ENCODE data around the gene NUBP2. TPM values are rescaled to one million over a fixed set of nuclear protein-coding genes. Genes with fewer than 3 reads are reported as not detected.

NUBP2 gene, protein sequence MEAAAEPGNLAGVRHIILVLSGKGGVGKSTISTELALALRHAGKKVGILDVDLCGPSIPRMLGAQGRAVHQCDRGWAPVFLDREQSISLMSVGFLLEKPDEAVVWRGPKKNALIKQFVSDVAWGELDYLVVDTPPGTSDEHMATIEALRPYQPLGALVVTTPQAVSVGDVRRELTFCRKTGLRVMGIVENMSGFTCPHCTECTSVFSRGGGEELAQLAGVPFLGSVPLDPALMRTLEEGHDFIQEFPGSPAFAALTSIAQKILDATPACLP
- 10 to 100 TPM; 41.0 to 48.3 TPM for total RNA-seq

DNA sequence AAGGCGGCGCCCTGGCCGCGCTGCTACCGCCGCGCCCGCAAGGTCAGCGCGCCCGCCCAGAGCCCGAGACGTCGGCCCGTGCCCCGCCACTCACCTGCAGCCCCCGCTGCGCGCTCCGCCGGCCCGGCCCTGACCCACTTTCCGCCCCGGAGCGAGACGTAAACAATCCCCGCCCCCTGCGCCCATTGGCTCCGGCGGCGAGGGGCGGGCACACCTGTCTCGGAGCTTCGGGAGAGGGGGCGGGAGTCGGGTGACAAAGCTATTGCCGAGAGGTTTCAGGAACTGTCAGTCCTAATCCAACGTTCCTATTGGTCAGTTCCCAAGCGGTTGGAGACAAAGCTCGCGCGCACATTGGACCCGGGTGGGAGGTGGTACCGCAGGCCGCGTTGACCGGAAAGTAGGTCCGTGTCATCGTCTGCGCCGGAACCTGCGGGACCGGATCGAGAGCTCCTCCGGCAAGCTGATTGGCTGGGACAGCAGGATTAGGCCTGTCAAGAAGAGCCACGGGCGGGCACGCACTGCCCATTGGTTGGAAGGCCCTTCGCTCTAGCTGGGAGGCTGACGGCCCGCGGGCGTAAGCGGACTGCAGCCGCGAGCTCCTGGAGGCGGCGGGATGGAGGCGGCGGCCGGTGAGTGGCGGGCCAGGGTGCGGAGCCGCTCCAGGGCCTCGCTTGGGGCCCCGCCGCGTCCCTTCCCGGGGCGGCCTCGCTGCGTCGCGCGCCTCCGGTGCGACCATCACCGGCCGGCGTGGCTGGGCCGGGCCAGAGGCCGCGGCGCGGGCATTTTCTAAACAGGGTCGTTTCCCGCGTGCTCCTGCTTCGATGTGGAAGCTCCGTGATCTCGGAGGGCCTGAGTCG lies at the start of gene NUBP2, which contains the start of gene SPSB3:
NUBP2 (plus strand) TSS at position 553 of the 857 bp plus-strand sequence; CDS start at position 614, 61 bp downstream.
SPSB3 (minus strand) TSS at position 164 of the 857 bp plus-strand sequence. CDS start 1,088 bp downstream, outside the sequence.
- peak; percentile 94 to 100 for DNase-seq (ENCODE audit: low spot score in 2 of 2)
- peak within 1 kb of the TSS; percentile 82 to 94 for H3K27ac Mint-ChIP-seq
- H3K9me3 Mint-ChIP-seq, result no peaks in the 10 kb centered on the region

DNA sequence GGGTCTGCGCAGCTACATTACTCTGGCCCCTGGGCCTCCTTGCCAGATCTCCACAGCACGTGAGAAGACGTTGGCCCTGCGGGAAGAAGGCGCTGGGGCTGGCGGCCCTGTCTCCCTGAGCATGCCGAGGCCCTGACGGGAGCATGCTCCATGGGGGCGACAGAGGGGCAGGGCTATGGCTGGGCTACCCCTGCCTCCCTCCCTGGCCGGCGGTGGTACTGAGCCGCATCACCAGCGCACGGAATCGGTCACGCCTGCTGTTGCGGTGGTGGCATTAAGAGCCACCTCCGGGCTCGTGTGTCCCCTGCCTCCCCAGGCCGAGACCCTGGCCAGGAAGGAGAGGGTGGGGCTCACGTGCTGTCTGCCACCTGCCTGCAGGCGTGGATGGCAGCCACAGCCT lies 48.6 kb upstream of the NUBP2 start:
- Mint-ChIP-seq H3K9me3 (no peaks in the 10 kb centered on the region), H3K36me3 (no peaks in the 10 kb centered on the region), H3K27ac (no peak overlapping the region)
- no peak for DNase-seq (ENCODE audit: low spot score in 2 of 2)
- no peak for ATAC-seq

More for the DNA sequence above, at the start of gene NUBP2, which contains the start of gene SPSB3:
- ATAC-seq, result peak; percentile 91 to 93
- H3K36me3 Mint-ChIP-seq, result peaks cover 6% of the 10 kb centered on the region in 2 donors

DNA sequence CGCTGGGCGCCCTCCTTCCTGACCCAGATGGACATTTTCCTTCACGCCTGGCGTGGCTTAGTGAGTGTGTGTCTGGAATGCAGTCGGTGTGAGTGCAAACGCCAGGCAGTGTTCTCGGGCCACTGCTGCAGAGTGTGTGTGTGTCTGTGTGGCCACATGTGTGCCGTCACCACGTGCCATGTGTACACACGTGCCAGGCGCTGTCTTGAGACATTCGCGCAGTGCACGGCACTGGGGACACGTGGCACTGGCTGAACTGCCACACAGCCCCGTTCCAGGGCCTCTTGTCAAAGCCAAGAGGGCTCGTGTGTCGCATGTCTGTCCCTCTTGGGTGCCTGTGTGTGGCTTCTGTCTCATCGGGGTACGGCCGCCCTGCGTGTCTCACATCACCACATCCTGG lies 47.9 kb upstream of the NUBP2 start:
- H3K27ac Mint-ChIP-seq, result no peak overlapping the region
- DNase-seq (ENCODE audit: low spot score in 2 of 2) (no peak), ATAC-seq (no peak)
- no peaks in the 10 kb centered on the region for H3K9me3 Mint-ChIP-seq
- H3K36me3 Mint-ChIP-seq, result no peaks in the 10 kb centered on the region

- Mint-ChIP-seq H3K9me3 (no peaks in the 10 kb centered on the region), H3K36me3 (no peaks in the 10 kb centered on the region), H3K27ac (no peak overlapping the region)
- DNase-seq (ENCODE audit: low spot score in 2 of 2) (no peak), ATAC-seq (no peak)
Observed at GRCh38 chr16:1740234-1740633, 42.5 kb upstream of the NUBP2 start.

GRCh38 chr16:1740781-1741490 lies 41.8 kb upstream of the NUBP2 start:
- Mint-ChIP-seq H3K9me3 (no peaks in the 10 kb centered on the region), H3K27ac (peak overlapping the region in 1 of 2 donors; percentile 65)
- DNase-seq (ENCODE audit: low spot score in 2 of 2), result no peak

DNA sequence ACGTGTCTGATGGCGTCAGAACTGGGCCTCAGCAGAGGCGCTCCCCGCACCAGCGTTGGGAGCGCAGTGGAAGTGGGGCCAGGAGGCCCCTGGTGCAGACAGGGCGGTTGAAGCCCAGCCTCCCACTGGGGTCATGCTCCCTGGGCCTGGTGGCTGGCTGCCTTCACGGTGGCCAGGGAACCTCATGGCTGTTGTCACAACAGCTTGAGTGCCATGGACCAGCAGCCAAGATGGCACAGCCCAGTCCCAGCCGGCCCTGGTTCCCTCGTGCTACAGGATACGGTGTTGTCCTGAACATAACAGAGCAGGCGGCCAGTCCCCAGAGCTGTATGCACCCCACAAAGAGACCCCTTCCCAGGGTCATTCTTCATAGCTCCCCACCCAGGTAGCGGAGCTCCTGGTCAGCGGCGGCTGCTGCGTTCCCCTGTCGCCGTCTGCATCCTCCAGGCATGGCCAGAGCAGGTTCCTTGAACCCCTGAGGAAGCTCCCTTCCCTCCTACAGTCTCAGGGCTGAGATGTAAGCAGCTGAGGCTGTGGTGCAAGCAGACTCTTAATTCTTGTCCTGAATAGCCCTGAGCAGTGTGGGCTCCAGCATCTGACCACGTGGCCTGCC lies 41.1 kb upstream of the NUBP2 start:
- H3K9me3 Mint-ChIP-seq, result no peaks in the 10 kb centered on the region
- H3K27ac Mint-ChIP-seq, result no peak overlapping the region
- DNase-seq (ENCODE audit: low spot score in 2 of 2), result no peak
- ATAC-seq, result peak in 1 of 2 donors; percentile 16
- no peaks in the 10 kb centered on the region for H3K36me3 Mint-ChIP-seq

More at GRCh38 chr16:1740781-1741490, 41.8 kb upstream of the NUBP2 start:
- H3K36me3 Mint-ChIP-seq, result no peaks in the 10 kb centered on the region
- no peak for ATAC-seq

DNA sequence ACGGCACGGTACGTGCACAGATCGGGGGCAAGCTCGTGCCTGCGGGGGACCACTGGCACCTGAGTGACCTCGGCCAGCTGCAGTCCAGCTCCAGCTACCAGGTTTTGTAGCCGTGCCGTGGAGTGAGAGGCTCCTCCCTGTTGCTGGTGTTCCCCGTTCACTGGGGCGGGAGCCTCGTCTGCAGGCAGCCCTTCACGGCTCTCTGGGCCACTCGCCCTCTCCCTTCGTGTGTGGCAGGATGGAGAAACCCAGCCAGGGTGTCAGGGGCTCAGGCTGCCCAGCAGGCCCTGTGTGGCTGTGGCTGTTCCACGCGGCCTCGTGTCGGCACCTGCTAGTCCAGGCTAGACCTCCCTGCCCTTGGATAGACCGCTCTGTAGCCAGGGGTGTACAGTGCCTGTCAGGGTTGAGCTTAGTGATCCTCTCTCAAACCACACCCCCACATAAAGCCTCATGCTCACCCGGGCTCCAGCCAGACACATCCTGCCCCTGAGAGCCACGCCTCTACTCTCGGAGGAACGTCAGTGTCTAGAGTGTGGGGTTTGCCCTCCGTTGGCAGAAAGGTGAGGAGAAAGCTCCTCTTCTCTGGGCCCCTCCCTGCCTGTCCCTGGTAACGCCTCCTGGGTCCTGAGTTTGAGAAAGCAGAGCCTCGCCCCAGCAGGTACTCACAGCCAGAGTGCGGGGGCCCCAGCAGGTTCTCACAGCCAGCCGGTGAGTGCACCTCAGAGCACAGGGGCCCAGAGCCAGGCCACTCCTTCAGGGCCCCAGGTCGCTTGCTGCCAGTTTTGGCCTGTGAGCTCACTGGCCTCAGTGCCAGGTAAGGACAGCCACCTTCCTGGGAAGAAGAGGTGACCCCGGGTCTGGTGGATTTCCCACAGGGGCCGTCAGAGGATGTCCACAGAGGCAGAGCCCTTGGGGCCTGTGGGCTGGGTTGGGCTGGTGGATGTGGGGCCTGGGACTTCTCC lies 39.1 kb upstream of the NUBP2 start:
- ATAC-seq, result no peak
- H3K9me3 Mint-ChIP-seq, result no peaks in the 10 kb centered on the region
- no peak for DNase-seq (ENCODE audit: low spot score in 2 of 2)

GRCh38 chr16:1744338-1744840 lies 38.4 kb upstream of the NUBP2 start:
- DNase-seq (ENCODE audit: low spot score in 2 of 2) (no peak), ATAC-seq (no peak)
- Mint-ChIP-seq H3K27ac (peak overlapping the region in 1 of 2 donors; percentile 58), H3K36me3 (no peaks in the 10 kb centered on the region), H3K9me3 (no peaks in the 10 kb centered on the region)

More for the DNA sequence above, 39.1 kb upstream of the NUBP2 start:
- Mint-ChIP-seq H3K36me3 (no peaks in the 10 kb centered on the region), H3K27ac (no peak overlapping the region)

DNA sequence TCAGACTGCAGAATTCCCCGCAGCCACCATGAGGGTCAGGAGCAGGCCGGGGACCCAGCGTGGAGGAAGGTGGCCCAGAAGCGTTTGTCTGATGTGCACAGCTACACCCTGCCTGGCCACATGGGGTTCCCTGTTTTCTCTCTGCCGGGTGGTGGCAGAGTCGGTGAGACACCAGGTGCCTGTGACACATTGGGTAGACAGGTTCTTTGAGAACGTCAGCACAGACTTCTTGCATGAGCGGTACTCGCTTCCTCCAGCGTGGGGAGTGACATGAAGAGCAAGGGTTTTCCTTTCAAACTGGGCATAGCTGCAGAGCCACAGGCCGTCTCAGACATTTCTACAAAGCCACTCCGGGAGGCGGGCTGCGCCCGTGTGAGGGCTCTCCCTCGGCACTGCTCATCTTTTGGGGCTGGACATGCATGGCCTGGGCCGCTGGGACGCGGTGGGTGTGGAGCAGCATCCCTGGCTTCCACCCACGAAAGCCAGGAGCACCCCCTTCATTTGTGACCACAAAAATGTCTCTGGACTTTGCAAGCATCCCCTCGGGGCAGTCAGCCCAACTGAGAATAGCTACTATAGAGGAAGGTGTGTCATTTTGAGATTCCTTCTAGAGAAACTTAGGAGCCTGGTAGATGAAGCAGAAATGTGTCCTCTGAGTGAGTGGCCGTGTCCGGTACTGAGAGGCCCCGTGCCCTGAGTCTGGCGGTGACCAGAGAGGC lies 37.4 kb upstream of the NUBP2 start:
- Mint-ChIP-seq H3K27ac (peak overlapping the region in 1 of 2 donors; percentile 44), H3K36me3 (no peaks in the 10 kb centered on the region), H3K9me3 (no peaks in the 10 kb centered on the region)
- no peak for ATAC-seq
- no peak for DNase-seq (ENCODE audit: low spot score in 2 of 2)

DNA sequence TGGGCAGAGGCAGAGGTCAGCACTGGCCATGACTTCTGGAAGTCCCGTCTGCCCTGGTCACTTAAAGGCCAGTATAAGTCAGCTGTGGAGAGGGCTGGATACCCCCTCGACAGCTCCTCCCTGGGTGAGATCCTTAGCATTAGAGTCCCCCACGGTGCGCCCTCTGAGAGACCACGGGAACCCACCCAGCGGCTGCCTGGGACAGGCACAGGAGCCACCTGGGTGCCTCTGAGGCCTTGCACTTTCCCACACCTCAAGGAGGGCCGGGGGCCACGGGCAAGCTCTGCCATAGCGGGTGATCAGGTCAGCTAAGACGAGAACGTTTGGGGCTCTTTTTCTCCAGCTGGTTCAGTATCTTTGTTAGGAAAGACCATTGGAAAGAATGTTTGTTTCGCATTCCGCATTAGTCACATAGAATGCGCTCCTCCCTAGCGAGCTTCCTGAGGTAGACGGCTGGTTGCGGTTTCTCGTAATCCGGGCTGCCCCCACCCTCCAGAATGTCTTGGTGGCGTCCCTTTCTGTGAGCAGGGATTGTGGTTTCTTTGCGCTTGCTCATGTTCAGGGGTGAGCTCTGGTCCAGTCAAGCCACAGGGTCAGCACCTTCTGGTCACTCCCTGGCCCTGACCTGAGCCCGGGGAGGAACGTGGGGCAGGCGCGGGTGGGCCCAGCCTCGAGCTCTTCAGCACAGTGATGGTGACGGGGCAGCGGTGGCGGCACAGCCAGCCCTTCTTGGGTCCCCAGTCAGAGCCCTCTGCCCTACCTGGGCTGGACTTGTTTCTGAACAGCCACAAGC lies 36.7 kb upstream of the NUBP2 start:
- ATAC-seq (no peak), DNase-seq (ENCODE audit: low spot score in 2 of 2) (no peak)
- peak overlapping the region in 1 of 2 donors; percentile 44 for H3K27ac Mint-ChIP-seq
- no peaks in the 10 kb centered on the region for H3K36me3 Mint-ChIP-seq
- no peaks in the 10 kb centered on the region for H3K9me3 Mint-ChIP-seq

- no peak for DNase-seq (ENCODE audit: low spot score in 2 of 2)
- Mint-ChIP-seq H3K36me3 (no peaks in the 10 kb centered on the region), H3K27ac (no peak overlapping the region), H3K9me3 (no peaks in the 10 kb centered on the region)
- no peak for ATAC-seq
Observed at GRCh38 chr16:1746693-1747195, 36.0 kb upstream of the NUBP2 start.

DNA sequence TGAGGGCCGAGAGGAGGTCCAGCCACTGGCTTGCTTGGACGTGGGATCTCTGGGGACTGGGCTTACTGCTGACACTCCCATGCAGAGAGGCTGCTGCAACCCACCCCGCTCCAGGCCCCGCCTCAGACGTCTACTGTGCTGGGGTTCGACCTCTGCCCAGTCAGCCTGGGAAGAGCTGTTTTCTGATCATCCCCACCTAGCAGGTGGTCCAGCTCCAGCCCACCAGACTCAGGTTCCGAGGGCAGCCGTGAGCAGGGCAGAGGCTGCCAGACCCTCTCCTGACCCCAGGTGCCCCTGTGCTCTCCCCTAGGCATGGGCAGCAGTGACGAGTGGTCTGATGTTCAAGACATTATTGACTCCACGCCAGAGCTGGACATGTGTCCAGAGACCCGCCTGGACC lies 34.8 kb upstream of the NUBP2 start:
- no peaks in the 10 kb centered on the region for H3K9me3 Mint-ChIP-seq
- H3K27ac Mint-ChIP-seq, result no peak overlapping the region
- no peak for DNase-seq (ENCODE audit: low spot score in 2 of 2)
- ATAC-seq, result no peak
- H3K36me3 Mint-ChIP-seq, result no peaks in the 10 kb centered on the region

DNA sequence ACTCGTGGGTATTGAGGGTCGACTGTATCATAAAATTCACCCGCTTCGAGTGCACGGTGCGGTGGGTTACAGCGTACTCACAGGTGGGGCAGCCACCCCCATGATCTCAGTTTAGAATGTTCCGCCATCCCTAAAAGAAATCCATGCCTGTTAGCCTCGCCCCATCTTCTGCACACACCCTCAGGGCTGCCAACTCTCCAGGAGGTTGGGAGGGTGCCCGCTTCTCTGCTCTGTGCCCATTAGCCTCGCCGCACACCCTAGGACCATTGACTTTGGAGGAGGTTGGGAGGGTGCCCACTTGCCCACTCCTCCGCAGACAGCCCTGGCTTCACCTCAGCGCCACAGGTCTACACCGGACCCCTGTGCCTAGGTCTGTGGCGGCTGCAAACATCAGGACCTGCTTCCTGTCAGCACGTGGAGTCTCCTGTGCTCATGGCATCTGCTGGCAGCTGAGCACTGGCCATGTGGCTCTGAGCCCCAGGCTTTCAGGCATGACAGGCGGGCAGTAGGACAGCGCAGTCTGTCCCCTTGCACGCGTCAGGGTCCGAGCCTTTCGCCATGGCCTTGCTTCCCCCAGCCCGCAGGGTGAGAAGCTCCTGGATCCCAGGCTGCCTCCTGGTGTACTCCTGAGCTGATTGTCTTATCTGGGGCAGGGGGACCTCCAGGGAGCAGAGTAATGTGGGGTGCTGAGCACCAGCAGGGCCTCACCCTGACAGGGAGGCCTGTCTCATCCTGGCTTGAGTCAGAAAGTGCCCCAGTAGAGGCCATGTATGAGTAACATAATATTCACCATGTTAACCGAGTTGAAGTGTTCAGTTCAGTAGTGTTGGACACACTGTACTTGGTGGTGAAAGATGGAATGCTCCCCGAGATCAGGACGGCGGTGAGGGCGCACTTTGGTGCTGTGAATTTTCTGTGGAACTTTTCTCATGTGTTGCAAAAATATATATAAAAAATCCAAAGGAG lies 33.3 kb upstream of the NUBP2 start:
- DNase-seq (ENCODE audit: low spot score in 2 of 2) (no peak), ATAC-seq (peak in 1 of 2 donors; percentile 26)
- Mint-ChIP-seq H3K27ac (no peak overlapping the region), H3K9me3 (no peaks in the 10 kb centered on the region), H3K36me3 (no peaks in the 10 kb centered on the region)

Data from activated naive CD4-positive, alpha-beta T cell treated with anti-CD3 and anti-CD28 coated beads, Interleukin-2, amount 50 U/mL, for 72 hours (primary cell).